Medulla oblongata (tissue), 1 donor: ENCODE measurements around the gene NIPA2.

Experiments
- DNase-seq: peaks from one replicate; pipeline ENCODE4 v3.0.0-alpha.2; 2015; ENCODE audit errors: extremely low spot score

The NIPA2 gene

GRCh38 chr15:22877607-22878006 lies 39.1 kb downstream of the NIPA2 start:
- no peak for DNase-seq

- DNase-seq, result no peak
These were observed 39.6 kb downstream of the NIPA2 start for GRCh38 chr15:22878103-22878502.

- no peak for DNase-seq
These were observed 41.9 kb downstream of the NIPA2 start for GRCh38 chr15:22880068-22880980.

- DNase-seq, result no peak
These were observed 42.7 kb downstream of the NIPA2 start for GRCh38 chr15:22880981-22881738.

- DNase-seq, result no peak
These were observed 43.4 kb downstream of the NIPA2 start for GRCh38 chr15:22881739-22882440.

DNA sequence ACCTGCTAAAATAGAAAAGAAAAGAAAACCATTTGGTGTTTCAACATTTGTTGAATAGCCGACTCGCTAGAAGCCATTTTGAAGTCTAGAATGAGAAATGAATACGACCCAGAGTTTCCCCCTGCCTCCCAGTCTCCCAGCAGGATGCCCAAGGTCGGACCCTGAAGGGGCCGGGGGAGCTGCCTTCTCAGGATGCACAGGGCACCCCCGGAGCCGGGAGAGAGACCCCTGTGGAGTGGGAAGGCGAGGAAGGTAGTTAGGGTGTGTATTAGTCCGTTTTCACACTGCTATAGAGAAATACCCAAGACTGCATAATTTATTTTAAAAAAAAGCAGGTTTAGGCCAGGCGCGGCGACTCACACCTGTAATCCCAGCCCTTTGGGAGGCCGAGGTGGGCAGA lies 44.7 kb downstream of the NIPA2 start:
- no peak for DNase-seq

GRCh38 chr15:22884344-22884743 lies 45.9 kb downstream of the NIPA2 start:
- DNase-seq, result no peak

GRCh38 chr15:22885120-22885519 lies 46.7 kb downstream of the NIPA2 start:
- DNase-seq, result no peak

DNA sequence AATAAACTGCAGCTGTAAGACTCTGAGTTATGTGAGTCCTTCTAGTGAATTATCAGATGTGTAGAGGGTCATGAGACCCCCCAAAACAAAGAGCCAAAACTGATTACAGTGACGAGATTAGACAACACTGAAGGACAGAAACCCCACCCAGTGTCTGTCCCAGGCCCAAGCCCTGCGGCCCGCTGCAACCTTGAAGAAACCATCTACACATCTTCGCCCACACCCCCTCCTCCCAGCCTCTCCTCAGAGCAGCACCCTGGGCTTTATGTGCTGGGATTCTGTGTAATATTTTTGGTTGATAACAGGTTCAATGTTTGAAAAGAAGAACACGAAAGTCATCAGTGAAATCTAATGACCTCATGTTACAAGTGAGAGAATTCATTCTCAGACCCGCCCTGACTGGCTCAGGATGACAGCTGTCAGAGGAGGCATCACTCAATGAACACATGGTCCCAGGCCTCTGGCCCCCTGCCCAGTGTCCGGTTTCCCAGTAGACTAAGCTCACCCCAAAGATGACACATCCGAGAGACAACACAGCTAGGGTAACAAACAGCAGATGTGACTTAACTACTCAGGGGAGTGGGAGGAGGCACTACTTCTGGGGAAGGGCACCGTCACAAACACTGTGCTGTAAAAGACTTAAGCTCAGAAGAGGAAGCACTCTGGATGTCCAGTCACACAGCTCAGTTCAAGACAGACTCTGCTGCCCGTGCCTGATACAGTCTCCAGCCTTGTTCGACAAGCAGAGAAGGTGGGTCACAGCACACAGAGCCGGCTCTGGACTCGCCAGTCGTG lies 48.9 kb downstream of the NIPA2 start:
- DNase-seq, result peak; percentile 19

DNA sequence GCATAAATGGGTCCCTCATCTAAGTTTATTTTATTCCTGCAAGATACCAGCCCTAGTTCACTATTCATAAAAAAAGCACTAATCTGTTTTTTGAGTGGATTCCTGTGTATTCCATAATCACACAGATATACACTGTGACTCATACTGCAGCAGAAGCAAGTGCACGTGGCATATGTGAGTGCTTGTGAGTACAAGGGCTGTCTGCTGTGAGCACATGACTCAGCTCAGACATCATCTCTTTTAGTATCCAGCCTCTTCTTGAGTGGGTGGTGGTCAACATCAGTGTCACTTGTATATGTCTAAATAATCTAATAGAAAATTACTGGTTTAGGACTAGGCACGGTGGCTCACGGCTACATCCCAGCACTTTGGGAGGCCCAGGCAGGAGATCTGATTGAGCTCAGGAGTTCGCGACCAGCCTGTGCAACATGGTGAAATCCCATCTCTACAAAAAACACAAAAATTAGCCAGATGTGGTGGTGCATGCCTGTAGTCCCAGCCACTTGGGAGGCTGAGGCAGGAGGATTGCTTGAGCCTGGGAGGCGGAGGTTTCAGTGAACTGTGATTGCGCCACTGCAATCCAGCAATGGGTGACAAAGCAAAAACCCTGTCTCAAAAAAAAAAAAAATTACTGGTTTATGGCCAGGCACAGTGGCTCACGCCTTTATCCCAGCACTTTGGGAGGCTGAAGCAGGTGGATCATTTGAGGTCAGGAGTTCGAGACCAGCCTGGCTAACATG lies 49.8 kb downstream of the NIPA2 start:
- DNase-seq, result no peak

DNA sequence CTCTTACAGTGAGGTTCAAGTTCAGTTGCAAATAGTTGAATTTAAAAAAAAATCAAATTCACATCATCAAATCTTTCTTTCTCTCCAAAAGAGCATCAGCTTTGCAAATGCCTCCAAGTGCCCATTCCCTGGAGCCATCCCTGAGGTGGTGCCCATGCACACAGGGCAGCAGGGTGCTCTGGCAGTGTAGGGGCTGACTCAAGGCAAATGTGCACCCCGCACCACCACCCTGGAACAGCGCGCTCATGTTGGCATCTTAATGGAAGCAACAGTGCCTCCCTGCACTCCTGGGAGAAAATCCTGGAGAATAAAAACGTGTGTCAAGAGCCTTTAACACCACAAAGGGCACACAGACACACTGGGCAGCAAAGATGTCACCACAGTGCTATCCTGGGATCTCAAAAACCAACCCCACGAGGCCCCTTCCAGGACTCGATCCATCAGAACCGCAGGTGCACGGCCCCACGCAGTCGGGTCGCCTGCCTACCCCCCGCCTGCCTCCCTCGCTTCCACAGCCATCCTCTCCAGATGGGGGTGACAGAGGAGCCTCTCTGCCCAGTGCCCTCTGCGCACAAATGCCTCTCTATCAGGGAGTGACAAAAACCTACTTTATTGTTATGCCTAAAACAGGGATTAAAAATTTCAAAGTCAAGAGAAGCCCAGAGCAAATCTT lies 50.8 kb downstream of the NIPA2 start:
- no peak for DNase-seq

- no peak for DNase-seq
These were observed 51.8 kb downstream of the NIPA2 start for GRCh38 chr15:22890296-22890695.

- DNase-seq, result no peak
These were observed 53.2 kb downstream of the NIPA2 start for GRCh38 chr15:22891426-22892210.

GRCh38 chr15:22892333-22892732 lies 53.9 kb downstream of the NIPA2 start:
- no peak for DNase-seq

DNA sequence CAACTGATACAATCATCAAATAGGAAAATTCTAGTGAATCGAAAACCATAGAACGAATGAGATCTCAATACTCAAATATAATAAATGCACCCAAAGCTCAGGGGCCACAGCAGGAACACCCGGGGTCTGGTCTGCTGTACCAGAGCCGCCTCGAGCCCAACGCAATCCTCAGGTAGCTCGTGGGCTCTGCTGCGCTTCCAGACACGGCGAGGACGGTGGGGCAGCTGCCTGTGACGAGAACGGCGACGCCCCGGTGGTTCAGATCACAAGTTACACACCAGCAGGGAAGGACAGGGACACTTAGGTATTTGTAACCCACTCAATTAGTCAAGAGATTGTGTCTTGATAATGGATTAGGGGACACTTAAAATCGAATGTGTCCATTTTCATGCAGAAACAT lies 54.6 kb downstream of the NIPA2 start:
- DNase-seq, result no peak

DNA sequence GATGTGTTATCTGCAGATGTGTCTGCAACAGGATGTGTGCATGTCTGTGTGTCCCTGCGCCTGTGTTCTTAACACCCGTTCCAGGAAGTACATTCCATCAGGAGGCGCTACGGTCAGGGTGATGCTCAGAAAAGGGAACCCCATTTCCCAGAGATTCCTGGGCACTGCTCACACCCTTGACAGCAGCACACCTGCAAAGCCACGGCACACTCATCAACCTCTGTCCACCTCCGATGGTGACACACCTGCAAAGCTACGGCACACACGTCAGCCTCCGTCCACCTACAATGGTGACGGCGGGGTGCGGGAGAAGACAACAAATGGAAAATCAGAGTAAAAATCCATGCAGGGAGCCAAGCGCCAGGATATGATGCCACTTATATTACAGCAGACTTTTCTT lies 55.4 kb downstream of the NIPA2 start:
- no peak for DNase-seq

DNA sequence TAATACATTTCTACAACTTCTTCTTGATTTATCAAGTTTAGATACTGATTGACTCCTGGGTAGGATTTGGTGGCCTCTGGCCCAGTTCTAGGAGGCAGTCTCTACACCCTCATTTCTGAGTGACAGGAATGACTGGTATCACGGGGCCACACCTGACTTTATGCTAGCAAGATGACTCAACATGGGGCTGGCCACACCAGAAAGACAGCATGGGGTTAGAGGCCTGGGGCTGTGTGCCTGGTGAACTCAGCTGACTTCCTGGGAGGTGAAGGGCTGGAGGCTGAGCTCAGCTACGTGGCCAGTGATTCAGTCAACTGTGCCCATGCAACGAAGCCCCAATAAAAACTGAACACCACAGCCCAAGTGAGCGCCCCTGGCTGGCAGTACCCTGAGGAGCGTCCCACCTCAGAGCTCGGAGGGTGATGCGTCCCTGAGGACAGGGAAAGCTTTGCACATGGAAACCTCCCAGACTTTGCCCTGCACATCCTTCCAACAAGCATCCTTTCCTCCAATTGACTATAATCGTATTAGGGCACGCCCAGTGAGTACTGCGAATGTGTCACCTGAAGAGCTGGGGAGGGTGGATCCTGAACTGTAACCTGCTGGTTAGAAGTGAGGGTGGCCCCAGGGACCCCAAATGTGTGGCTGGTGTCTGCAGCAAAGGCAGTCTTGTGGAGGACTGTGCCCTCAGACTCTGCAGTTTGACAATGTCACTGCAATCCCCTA lies 57.2 kb downstream of the NIPA2 start:
- DNase-seq, result no peak

DNA sequence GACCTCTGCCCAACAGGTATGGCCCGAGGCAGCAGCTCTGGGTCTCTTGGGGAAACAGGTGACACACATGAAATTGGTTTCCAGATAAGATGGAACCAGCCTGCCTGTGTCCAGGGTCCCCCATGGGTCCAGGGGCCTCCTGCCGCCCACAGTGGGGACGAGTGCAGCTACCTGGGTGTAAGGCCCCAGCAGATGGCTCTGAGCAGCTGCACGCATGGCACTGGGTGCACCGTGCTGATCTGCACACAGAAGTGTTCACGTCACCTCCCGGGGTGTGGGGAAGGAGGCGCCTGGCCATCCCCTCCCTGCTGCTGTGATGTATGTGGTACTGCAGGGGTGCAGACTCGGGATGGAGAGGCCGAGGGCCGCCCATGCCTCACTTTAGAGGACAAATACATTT lies 63.6 kb downstream of the NIPA2 start:
- DNase-seq, result no peak

- no peak for DNase-seq
These were observed 64.1 kb downstream of the NIPA2 start for GRCh38 chr15:22902578-22902977.
